ENCODE data around the gene SYDE2. TPM values are rescaled to one million over a fixed set of nuclear protein-coding genes. Genes with fewer than 3 reads are reported as not detected.

The SYDE2 gene, protein sequence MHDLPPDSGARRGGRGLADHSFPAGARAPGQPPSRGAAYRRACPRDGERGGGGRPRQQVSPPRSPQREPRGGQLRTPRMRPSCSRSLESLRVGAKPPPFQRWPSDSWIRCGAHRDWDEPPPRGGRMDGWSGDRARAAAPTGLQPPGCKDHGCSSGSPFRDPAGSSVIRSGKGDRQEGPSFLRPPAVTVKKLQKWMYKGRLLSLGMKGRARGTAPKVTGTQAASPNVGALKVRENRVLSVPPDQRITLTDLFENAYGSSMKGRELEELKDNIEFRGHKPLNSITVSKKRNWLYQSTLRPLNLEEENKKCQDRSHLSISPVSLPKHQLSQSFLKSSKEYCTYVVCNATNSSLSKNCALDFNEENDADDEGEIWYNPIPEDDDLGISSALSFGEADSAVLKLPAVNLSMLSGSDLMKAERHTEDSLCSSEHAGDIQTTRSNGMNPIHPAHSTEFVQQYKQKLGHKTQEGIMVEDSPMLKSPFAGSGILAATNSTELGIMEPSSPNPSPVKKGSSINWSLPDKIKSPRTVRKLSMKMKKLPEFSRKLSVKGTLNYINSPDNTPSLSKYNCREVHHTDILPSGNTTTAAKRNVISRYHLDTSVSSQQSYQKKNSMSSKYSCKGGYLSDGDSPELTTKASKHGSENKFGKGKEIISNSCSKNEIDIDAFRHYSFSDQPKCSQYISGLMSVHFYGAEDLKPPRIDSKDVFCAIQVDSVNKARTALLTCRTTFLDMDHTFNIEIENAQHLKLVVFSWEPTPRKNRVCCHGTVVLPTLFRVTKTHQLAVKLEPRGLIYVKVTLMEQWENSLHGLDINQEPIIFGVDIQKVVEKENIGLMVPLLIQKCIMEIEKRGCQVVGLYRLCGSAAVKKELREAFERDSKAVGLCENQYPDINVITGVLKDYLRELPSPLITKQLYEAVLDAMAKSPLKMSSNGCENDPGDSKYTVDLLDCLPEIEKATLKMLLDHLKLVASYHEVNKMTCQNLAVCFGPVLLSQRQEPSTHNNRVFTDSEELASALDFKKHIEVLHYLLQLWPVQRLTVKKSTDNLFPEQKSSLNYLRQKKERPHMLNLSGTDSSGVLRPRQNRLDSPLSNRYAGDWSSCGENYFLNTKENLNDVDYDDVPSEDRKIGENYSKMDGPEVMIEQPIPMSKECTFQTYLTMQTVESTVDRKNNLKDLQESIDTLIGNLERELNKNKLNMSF
- 4.0 and 5.0 TPM in 2 replicates for total RNA-seq

GRCh38 chr1:85200463-85201339 lies at the start of gene SYDE2:
Gene SYDE2 (minus strand): TSS chr1:85201016. CDS start chr1:85200996, 20 bp downstream.

Other genes with a start within 250 kb of the SYDE2 start
- gene MCOLN2, start 203.9 kb downstream of the SYDE2 start, total RNA-seq, result 0.53 and 1.7 TPM in 2 replicates
- 0.18 TPM in 1 of 2 replicates, not detected in the other for gene MCOLN3, start 152.5 kb downstream of the SYDE2 start, total RNA-seq
- 13.8 and 19.5 TPM in 2 replicates for gene C1orf52, start 58.6 kb upstream of the SYDE2 start, total RNA-seq
- gene BCL10, start 75.6 kb upstream of the SYDE2 start, total RNA-seq, result 30.6 and 33.3 TPM in 2 replicates